ENCODE measurements around the gene PGM1. TPM values are rescaled to one million over a fixed set of nuclear protein-coding genes. Genes with fewer than 3 reads are reported as not detected.

PGM1 gene
- total RNA-seq = 31.1 and 34.5 TPM in 2 replicates
- long read RNA-seq, transcript PGM1-202 (11 exons, 2,472 nt) = major isoform, 454 of 472 reads
- long read RNA-seq, partial matches to known transcripts = 7 of 472 reads
- long read RNA-seq, other reads (novel, unspliced or antisense) = 10 of 472 reads

DNA sequence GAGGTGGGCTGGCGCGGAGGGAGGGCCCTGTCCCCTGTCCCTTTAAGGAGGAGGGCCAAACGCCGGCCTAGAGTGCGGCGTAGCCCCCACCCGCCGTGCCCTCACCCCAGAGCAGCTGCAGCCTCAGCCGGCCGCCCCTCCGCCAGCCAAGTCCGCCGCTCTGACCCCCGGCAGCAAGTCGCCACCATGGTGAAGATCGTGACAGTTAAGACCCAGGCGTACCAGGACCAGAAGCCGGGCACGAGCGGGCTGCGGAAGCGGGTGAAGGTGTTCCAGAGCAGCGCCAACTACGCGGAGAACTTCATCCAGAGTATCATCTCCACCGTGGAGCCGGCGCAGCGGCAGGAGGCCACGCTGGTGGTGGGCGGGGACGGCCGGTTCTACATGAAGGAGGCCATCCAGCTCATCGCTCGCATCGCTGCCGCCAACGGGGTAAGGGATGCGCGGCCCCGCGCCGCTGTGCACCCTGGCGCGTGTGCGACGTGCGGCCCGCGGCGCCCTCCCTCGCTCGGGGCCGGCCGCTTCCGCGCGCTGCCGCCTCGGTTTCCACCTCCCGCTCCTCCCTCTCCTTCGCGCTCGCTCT, at the start of gene PGM1:
Gene PGM1, plus strand, starts transcription at position 109 of the 583 bp plus-strand sequence. Its CDS starts 78 bp downstream, at position 187.
- peak within 1 kb of the TSS; percentile 92 for H3K4me3 Mint-ChIP-seq (ENCODE audit: low read depth)
- no peaks in the 10 kb centered on the region for H3K4me1 Mint-ChIP-seq (ENCODE audit: low read depth)
- H3K36me3 Mint-ChIP-seq (ENCODE audit: insufficient read depth) = peaks cover 1% of the 10 kb centered on the region
- H3K9me3 Mint-ChIP-seq (ENCODE audit: low read depth) = no peaks in the 10 kb centered on the region
- peak within 1 kb of the TSS; percentile 95 for H3K27ac Mint-ChIP-seq
- TF ChIP-seq, protein P1, sequence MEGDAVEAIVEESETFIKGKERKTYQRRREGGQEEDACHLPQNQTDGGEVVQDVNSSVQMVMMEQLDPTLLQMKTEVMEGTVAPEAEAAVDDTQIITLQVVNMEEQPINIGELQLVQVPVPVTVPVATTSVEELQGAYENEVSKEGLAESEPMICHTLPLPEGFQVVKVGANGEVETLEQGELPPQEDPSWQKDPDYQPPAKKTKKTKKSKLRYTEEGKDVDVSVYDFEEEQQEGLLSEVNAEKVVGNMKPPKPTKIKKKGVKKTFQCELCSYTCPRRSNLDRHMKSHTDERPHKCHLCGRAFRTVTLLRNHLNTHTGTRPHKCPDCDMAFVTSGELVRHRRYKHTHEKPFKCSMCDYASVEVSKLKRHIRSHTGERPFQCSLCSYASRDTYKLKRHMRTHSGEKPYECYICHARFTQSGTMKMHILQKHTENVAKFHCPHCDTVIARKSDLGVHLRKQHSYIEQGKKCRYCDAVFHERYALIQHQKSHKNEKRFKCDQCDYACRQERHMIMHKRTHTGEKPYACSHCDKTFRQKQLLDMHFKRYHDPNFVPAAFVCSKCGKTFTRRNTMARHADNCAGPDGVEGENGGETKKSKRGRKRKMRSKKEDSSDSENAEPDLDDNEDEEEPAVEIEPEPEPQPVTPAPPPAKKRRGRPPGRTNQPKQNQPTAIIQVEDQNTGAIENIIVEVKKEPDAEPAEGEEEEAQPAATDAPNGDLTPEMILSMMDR (IDR thresholded peaks at IDR 0.05; ENCODE audit: unreplicated experiment) = no peak
- DNase-seq (ENCODE audit: low spot score, unreplicated experiment) = peak; percentile 44
- peaks cover 5% of the 10 kb centered on the region for H3K27me3 Mint-ChIP-seq

DNA sequence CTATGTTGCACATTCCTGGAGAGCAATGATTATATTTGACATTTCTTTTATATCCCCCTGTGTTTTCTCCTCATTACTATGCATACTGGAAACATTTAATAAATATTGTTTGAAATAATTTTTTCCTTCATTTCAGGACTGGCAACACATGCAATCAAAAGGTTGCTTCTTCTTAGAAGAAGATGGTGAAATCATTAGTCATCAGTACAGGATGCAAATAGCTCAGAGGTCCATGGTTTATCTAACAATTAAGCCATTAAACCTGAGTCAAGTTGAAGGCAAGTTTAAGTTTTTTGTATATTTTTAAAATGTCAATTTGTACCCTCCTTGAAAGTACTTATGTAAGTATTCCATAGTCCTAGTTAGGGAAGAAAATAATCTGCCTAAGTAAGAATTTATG, 47.4 kb upstream of the PGM1 start:
- Mint-ChIP-seq H3K27ac (no peak overlapping the region), H3K9me3 (ENCODE audit: low read depth) (peaks cover 4% of the 10 kb centered on the region), H3K27me3 (no peaks in the 10 kb centered on the region), H3K4me3 (ENCODE audit: low read depth) (no peak overlapping the region), H3K36me3 (ENCODE audit: insufficient read depth) (peaks cover 20% of the 10 kb centered on the region), H3K4me1 (ENCODE audit: low read depth) (no peaks in the 10 kb centered on the region)
- DNase-seq (ENCODE audit: low spot score, unreplicated experiment) = no peak
- TF ChIP-seq, protein P1 (IDR thresholded peaks at IDR 0.05; ENCODE audit: unreplicated experiment) = no peak

DNA sequence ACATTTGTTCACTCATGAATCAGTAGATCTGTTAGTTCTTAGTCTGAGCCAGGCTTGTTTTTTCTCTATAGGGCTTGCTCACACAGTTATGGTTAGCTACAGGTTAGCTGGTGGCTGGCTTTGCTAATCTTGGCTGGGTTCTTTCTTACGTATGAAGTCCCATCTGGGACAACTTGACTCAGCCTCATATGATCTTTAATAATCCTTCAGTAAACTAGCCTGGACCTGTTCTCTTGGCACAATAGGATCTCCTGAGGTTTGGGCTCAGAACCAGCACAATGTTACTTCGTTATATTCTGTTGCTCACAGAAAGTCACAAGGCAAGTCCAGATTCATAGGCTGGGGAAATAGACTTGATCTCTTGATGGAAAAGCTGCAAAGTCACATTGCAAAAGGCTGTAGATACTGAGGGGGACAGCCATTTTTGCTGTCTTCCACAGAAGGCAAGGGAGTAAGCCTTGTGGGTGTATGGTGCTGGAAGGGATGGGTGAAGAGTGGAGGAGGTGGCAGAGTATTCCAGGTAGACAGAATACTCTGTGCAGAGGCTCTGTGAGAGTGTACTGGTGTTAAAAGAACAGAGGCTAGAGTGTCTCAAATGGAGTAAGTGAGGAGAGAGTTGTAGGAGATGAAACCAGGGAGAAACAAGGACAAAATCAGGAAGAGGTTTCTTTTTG, 45.5 kb upstream of the PGM1 start:
- Mint-ChIP-seq H3K36me3 (ENCODE audit: insufficient read depth) (peaks cover 12% of the 10 kb centered on the region), H3K27ac (no peak overlapping the region), H3K4me1 (ENCODE audit: low read depth) (no peaks in the 10 kb centered on the region), H3K4me3 (ENCODE audit: low read depth) (no peak overlapping the region), H3K27me3 (no peaks in the 10 kb centered on the region), H3K9me3 (ENCODE audit: low read depth) (peaks cover 3% of the 10 kb centered on the region)
- no peak for DNase-seq (ENCODE audit: low spot score, unreplicated experiment)
- TF ChIP-seq, protein P1 (IDR thresholded peaks at IDR 0.05; ENCODE audit: unreplicated experiment) = no peak

DNA sequence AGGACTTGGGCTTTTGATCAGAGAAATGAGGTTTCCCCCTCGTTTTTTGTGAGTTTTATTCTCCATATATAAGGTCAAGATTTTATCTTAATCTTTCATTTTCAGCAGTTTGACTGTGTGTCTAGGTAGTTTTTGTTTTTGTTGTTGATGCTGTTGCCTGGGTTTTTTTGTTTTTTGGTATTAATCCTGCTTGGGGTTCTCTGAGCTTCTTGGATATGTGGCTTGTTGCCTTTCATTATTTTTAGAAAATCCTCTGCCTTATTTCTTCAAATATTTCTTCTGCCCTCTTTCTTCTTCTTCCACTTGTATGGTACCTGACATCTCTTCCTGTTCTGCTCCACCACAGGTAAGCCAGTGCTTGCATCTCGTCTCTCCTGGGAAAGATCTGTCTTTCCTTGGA, 44.9 kb upstream of the PGM1 start:
- DNase-seq (ENCODE audit: low spot score, unreplicated experiment) = no peak
- Mint-ChIP-seq H3K4me3 (ENCODE audit: low read depth) (no peak overlapping the region), H3K36me3 (ENCODE audit: insufficient read depth) (peaks cover 10% of the 10 kb centered on the region), H3K4me1 (ENCODE audit: low read depth) (no peaks in the 10 kb centered on the region), H3K27me3 (no peaks in the 10 kb centered on the region), H3K9me3 (ENCODE audit: low read depth) (no peaks in the 10 kb centered on the region), H3K27ac (no peak overlapping the region)
- TF ChIP-seq, protein P1 (IDR thresholded peaks at IDR 0.05; ENCODE audit: unreplicated experiment) = no peak

DNA sequence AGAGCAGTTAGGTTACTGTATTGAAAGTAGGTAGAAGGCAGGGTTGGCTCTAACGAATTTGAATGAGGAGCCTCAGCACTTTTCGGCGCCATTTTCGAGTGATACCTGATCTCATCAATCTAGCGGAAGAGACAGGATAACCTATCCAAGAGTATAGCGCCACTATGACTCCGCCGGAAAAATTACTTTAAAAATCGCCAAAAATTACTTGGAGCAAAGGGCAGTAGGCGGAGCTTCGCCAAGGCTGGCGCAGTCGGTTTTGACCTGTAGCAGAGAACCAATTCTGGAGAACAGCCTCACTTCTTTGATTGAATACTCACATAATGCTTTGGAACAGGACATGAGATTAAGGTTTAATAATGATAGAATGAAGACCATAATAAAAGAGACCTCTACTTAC, 44.3 kb upstream of the PGM1 start:
- H3K4me1 Mint-ChIP-seq (ENCODE audit: low read depth) = no peaks in the 10 kb centered on the region
- peaks cover 10% of the 10 kb centered on the region for H3K36me3 Mint-ChIP-seq (ENCODE audit: insufficient read depth)
- H3K4me3 Mint-ChIP-seq (ENCODE audit: low read depth) = no peak overlapping the region
- H3K27ac Mint-ChIP-seq = no peak overlapping the region
- no peaks in the 10 kb centered on the region for H3K9me3 Mint-ChIP-seq (ENCODE audit: low read depth)
- DNase-seq (ENCODE audit: low spot score, unreplicated experiment) = no peak
- H3K27me3 Mint-ChIP-seq = no peaks in the 10 kb centered on the region
- TF ChIP-seq, protein P1 (IDR thresholded peaks at IDR 0.05; ENCODE audit: unreplicated experiment) = no peak
